ENCODE results near the gene CACNG7. TPM values are rescaled to one million over a fixed set of nuclear protein-coding genes. Genes with fewer than 3 reads are reported as not detected.

CACNG7 gene
- polyA plus RNA-seq, 3 donors = not detected

GRCh38 chr19:53868091-53868891, 40.8 kb upstream of the CACNG7 start:
- H3K9me3 ChIP-seq (replicated peaks in 1 of 2; ENCODE audit: control insufficient read depth in 1 of 2, insufficient read depth in 1 of 2, low read length in 2 of 2) = no peaks in the 10 kb centered on the region
- Mint-ChIP-seq H3K27ac (peak overlapping the region; percentile 97 to 100 (median 99)), H3K4me1 (peaks cover 57% of the 10 kb centered on the region), H3K4me3 (peak overlapping the region; percentile 97 to 99), H3K9me3 (peaks cover 0 to 13% (median under 1%) of the 10 kb centered on the region in 7 donors), H3K36me3 (peaks cover 19 to 29% of the 10 kb centered on the region in 2 donors), H3K27me3 (ENCODE audit: low read depth in 3 of 3) (peaks cover 0 to 20% (median 13%) of the 10 kb centered on the region in 3 donors)
- 0% methylated on average over 18 of the region's 37 CpGs for WGBS (ENCODE audit: insufficient coverage)
- H3K9ac ChIP-seq (ENCODE audit: insufficient read depth, low read length, poor library complexity, severe bottlenecking) = peak overlapping the region; percentile 99
- peak; percentile 52 to 67 (median 56) for DNase-seq
- peak overlapping the region; percentile 77 to 100 (median 100) for H3K4me3 ChIP-seq (replicated peaks in 1 of 3; ENCODE audit: low read depth in 2 of 3, low read length in 3 of 3)
- H2AFZ ChIP-seq (ENCODE audit: insufficient read depth, low read depth, low read length, poor library complexity, severe bottlenecking) = no peak overlapping the region
- peak overlapping the region; percentile 99 for H3K27ac ChIP-seq (ENCODE audit: low read depth in 1 of 2, low read length in 2 of 2)
- peak overlapping the region; percentile 85 for H3K4me2 ChIP-seq (replicated peaks; ENCODE audit: extremely low read depth, low read length, poor library complexity, severe bottlenecking)
- H4K20me1 ChIP-seq (ENCODE audit: insufficient read depth, low read length) = peaks cover 44% of the 10 kb centered on the region
- no peaks in the 10 kb centered on the region for H3K27me3 ChIP-seq (ENCODE audit: control insufficient read depth in 2 of 2, insufficient read depth in 2 of 2, low read length in 2 of 2)
- intact Hi-C loops (cut with micrococcal nuclease) = no loop called here
- peaks cover 9 to 11% of the 10 kb centered on the region in 2 donors for H3K36me3 ChIP-seq (replicated peaks in 1 of 2; ENCODE audit: control insufficient read depth in 1 of 2, insufficient read depth in 2 of 2, low read length in 2 of 2)
- no peak for TF ChIP-seq CTCF (IDR thresholded peaks at IDR 0.05)
- peaks cover 53 to 60% of the 10 kb centered on the region in 2 donors for H3K4me1 ChIP-seq (ENCODE audit: control insufficient read depth in 1 of 2, insufficient read depth in 2 of 2, low read length in 2 of 2)
- H3K79me2 ChIP-seq (ENCODE audit: insufficient read depth, low read length) = peaks cover 52% of the 10 kb centered on the region

GRCh38 chr19:53868892-53869804, 39.9 kb upstream of the CACNG7 start:
- Histone ChIP-seq H3K9me3 (replicated peaks in 1 of 2; ENCODE audit: control insufficient read depth in 1 of 2, insufficient read depth in 1 of 2, low read length in 2 of 2) (no peaks in the 10 kb centered on the region), H3K4me1 (ENCODE audit: control insufficient read depth in 1 of 2, insufficient read depth in 2 of 2, low read length in 2 of 2) (peaks cover 61 to 68% of the 10 kb centered on the region in 2 donors), H3K27ac (ENCODE audit: low read depth in 1 of 2, low read length in 2 of 2) (peak overlapping the region; percentile 99), H3K27me3 (ENCODE audit: control insufficient read depth in 2 of 2, insufficient read depth in 2 of 2, low read length in 2 of 2) (no peaks in the 10 kb centered on the region), H3K4me3 (replicated peaks in 1 of 3; ENCODE audit: low read depth in 2 of 3, low read length in 3 of 3) (peak overlapping the region; percentile 77 to 100 (median 100)), H4K20me1 (ENCODE audit: insufficient read depth, low read length) (peaks cover 53% of the 10 kb centered on the region), H2AFZ (ENCODE audit: insufficient read depth, low read depth, low read length, poor library complexity, severe bottlenecking) (no peak overlapping the region), H3K79me2 (ENCODE audit: insufficient read depth, low read length) (peaks cover 61% of the 10 kb centered on the region), H3K36me3 (replicated peaks in 1 of 2; ENCODE audit: control insufficient read depth in 1 of 2, insufficient read depth in 2 of 2, low read length in 2 of 2) (peaks cover 17 to 20% of the 10 kb centered on the region in 2 donors), H3K9ac (ENCODE audit: insufficient read depth, low read length, poor library complexity, severe bottlenecking) (peak overlapping the region; percentile 99), H3K4me2 (replicated peaks; ENCODE audit: extremely low read depth, low read length, poor library complexity, severe bottlenecking) (peak overlapping the region; percentile 85)
- H3K36me3 Mint-ChIP-seq = peaks cover 27 to 38% of the 10 kb centered on the region in 2 donors
- H3K27me3 Mint-ChIP-seq (ENCODE audit: low read depth in 3 of 3) = peaks cover 0 to 21% (median 10%) of the 10 kb centered on the region in 3 donors
- peak overlapping the region; percentile 97 to 99 for H3K4me3 Mint-ChIP-seq
- WGBS (ENCODE audit: insufficient coverage) = under 1% methylated on average over 57 of the region's 75 CpGs
- intact Hi-C loops (cut with micrococcal nuclease) = no loop called here
- H3K9me3 Mint-ChIP-seq = peaks cover 0 to 13% (median 0%) of the 10 kb centered on the region in 7 donors
- peaks cover 66% of the 10 kb centered on the region for H3K4me1 Mint-ChIP-seq
- DNase-seq = peak; percentile 90 to 97 (median 94)
- peak; percentile 8 for TF ChIP-seq CTCF (IDR thresholded peaks at IDR 0.05)
- H3K27ac Mint-ChIP-seq = peak overlapping the region; percentile 91 to 100 (median 99)

All from CD14-positive monocyte (primary cell).